OCI-LY1 (cell line): ENCODE measurements around the gene ARHGEF4.
"Not testable (repeated sequence)": the region's sequence is repeated elsewhere in the genome, so short reads cannot be mapped to it uniquely, and the experiment has no call there.

Experiments used
- H2AFZ ChIP-seq: fragments of 200-600 bp; sonication (generic), shearing (Covaris generic); 2 replicates; pipeline ENCODE4 v1.6.0; 2014; ENCODE audit warnings: antibody characterized with exemption, mild to moderate bottlenecking, low read length
- H3F3A ChIP-seq: fragments of 200-600 bp; sonication (generic), shearing (Covaris generic); 2 replicates; pipeline ENCODE4 v1.6.0; 2014; ENCODE audit warnings: mild to moderate bottlenecking, antibody characterized with exemption, low read length, moderate library complexity; ENCODE audit not compliant: insufficient read depth
- H3K27ac ChIP-seq: fragments of 200-600 bp; sonication (generic); 2 replicates; pipeline ENCODE4 v1.5.1; 2014; ENCODE audit warnings: low read length, mixed run types, mild to moderate bottlenecking, low read depth; ENCODE audit not compliant: poor library complexity, severe bottlenecking
- H3K27me3 ChIP-seq: fragments of 200-600 bp; sonication (generic); 2 replicates; pipeline ENCODE4 v1.6.0; 2014; ENCODE audit warnings: antibody characterized with exemption, mild to moderate bottlenecking, low read length, moderate library complexity; ENCODE audit not compliant: insufficient read depth
- H3K36me3 ChIP-seq: fragments of 200-600 bp; sonication (generic); 2 replicates; pipeline ENCODE4 v1.6.1; 2014; ENCODE audit warnings: mild to moderate bottlenecking, antibody characterized with exemption, low read length, moderate library complexity, mixed read lengths; ENCODE audit not compliant: insufficient read depth
- H3K4me1 ChIP-seq: fragments of 200-600 bp; sonication (generic); 2 replicates; pipeline ENCODE4 v1.5.1; 2014; ENCODE audit warnings: mild to moderate bottlenecking, low read length, moderate library complexity; ENCODE audit not compliant: insufficient read depth, severe bottlenecking
- H3K4me2 ChIP-seq: fragments of 200-600 bp; sonication (generic), shearing (Covaris generic); 2 replicates; pipeline ENCODE4 v1.6.1; 2014; ENCODE audit warnings: low read length
- H3K4me3 ChIP-seq: fragments of 200-600 bp; sonication (generic); 2 replicates; pipeline ENCODE4 v1.5.1; 2014; ENCODE audit warnings: low read length, low read depth, mild to moderate bottlenecking, mixed read lengths; ENCODE audit not compliant: poor library complexity, severe bottlenecking
- H3K79me2 ChIP-seq: fragments of 200-600 bp; shearing (Covaris generic); 2 replicates; pipeline ENCODE4 v1.6.1; 2016; ENCODE audit warnings: mixed run types, low read length, mixed read lengths; ENCODE audit not compliant: insufficient read depth
- H3K9ac ChIP-seq: fragments of 200-600 bp; sonication (generic), shearing (Covaris generic); 2 replicates; pipeline ENCODE4 v1.6.1; 2014; ENCODE audit warnings: mild to moderate bottlenecking, low read length, mixed read lengths
- H3K9me2 ChIP-seq: fragments of 200-600 bp; sonication (generic), shearing (Covaris generic); 2 replicates; pipeline ENCODE4 v1.6.1; 2014; ENCODE audit warnings: low read depth, mild to moderate bottlenecking, low read length, mixed read lengths
- H3K9me3 ChIP-seq: fragments of 200-600 bp; shearing (Covaris generic); 2 replicates; pipeline ENCODE4 v1.6.1; 2014; ENCODE audit warnings: low read length, mixed read lengths
- H4K20me1 ChIP-seq: fragments of 200-600 bp; sonication (generic), shearing (Covaris generic); 2 replicates; pipeline ENCODE4 v1.6.0; 2016; ENCODE audit warnings: mild to moderate bottlenecking, low read length; ENCODE audit not compliant: insufficient read depth
- EZH2 ChIP-seq: fragments of 200-600 bp; sonication (generic), shearing (Covaris generic); IDR thresholded peaks from 2 replicates; pipeline ENCODE4 v1.8.0; 2017; ENCODE audit warnings: borderline replicate concordance, mixed run types, mild to moderate bottlenecking, antibody characterized with exemption, low read length, moderate library complexity, mixed read lengths
- TF ChIP-seq, protein P1 (sequence below): fragments of 200-600 bp; sonication (generic), shearing (Covaris generic); IDR thresholded peaks from 2 replicates; pipeline ENCODE4 v1.5.1; 2017; ENCODE audit warnings: mild to moderate bottlenecking, antibody characterized with exemption, low read length, moderate library complexity, mixed read lengths

The ARHGEF4 gene

GRCh38 chr2:131075578-131075977 lies 238.9 kb downstream of the ARHGEF4 start:
- H3K27ac ChIP-seq, H3K4me3 ChIP-seq, H3K9ac ChIP-seq, H2AFZ ChIP-seq, H3K4me2 ChIP-seq, H3K9me2 ChIP-seq, H3F3A ChIP-seq, H3K4me1 ChIP-seq, H3K9me3 ChIP-seq, H4K20me1 ChIP-seq, H3K27me3 ChIP-seq: not testable (repeated sequence)
- peaks cover 92% of the 10 kb centered on the region for H3K36me3 ChIP-seq
- peaks cover 26% of the 10 kb centered on the region for H3K79me2 ChIP-seq

GRCh38 chr2:131076707-131077106 lies 240.0 kb downstream of the ARHGEF4 start:
- Histone ChIP-seq H3F3A (no peaks in the 10 kb centered on the region), H3K9ac (no peak overlapping the region), H3K4me3 (no peak overlapping the region), H3K9me2 (no peaks in the 10 kb centered on the region), H3K4me2 (no peak overlapping the region), H3K79me2 (peaks cover 26% of the 10 kb centered on the region), H2AFZ (no peak overlapping the region), H3K36me3 (peaks cover 92% of the 10 kb centered on the region), H3K4me1 (no peaks in the 10 kb centered on the region), H4K20me1 (0 out of 2 replicates have a peak, but pooled peaks cover 3% of the 10 kb centered on the region), H3K27ac (no peak overlapping the region), H3K27me3 (no peaks in the 10 kb centered on the region), H3K9me3 (no peaks in the 10 kb centered on the region)
- TF ChIP-seq EZH2: no peak
- TF ChIP-seq, protein P1, sequence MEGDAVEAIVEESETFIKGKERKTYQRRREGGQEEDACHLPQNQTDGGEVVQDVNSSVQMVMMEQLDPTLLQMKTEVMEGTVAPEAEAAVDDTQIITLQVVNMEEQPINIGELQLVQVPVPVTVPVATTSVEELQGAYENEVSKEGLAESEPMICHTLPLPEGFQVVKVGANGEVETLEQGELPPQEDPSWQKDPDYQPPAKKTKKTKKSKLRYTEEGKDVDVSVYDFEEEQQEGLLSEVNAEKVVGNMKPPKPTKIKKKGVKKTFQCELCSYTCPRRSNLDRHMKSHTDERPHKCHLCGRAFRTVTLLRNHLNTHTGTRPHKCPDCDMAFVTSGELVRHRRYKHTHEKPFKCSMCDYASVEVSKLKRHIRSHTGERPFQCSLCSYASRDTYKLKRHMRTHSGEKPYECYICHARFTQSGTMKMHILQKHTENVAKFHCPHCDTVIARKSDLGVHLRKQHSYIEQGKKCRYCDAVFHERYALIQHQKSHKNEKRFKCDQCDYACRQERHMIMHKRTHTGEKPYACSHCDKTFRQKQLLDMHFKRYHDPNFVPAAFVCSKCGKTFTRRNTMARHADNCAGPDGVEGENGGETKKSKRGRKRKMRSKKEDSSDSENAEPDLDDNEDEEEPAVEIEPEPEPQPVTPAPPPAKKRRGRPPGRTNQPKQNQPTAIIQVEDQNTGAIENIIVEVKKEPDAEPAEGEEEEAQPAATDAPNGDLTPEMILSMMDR: no peak

DNA sequence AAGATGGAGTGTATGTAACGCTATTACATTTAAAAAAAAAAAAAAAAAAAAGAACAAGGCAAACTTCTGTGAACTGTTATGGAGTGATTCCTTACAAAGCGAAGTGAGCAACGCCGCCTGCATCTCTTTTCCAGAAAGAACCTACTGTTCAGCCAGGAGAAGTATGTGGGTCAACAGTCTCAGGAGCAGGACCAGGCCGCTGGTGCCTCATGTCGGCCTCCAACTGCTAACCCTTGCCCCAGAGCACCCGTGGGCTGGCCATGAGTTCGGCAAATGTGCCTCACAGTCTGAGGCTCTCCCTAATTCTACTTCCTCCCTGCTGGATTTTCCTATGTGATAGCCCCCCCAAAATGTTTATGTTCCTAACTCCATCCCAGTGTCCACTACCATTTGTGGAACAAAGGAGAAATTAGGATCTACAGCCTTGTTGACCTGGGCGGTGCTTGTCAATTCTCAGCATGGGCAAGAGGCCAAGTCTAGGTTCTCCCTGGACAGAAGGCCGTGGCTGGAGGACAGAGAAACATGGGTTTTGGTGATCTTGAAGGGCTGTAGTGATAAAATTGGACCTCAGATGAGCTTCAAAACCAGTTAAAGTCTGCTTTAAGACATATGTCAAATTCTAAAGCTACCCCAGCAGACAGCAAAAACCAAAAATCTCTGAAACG lies 240.6 kb downstream of the ARHGEF4 start:
- Histone ChIP-seq H3F3A (no peaks in the 10 kb centered on the region), H3K4me1 (no peaks in the 10 kb centered on the region), H2AFZ (no peak overlapping the region), H4K20me1 (0 out of 2 replicates have a peak, but pooled peaks cover 3% of the 10 kb centered on the region), H3K9ac (no peak overlapping the region), H3K79me2 (peaks cover 26% of the 10 kb centered on the region), H3K4me2 (no peak overlapping the region), H3K9me2 (no peaks in the 10 kb centered on the region), H3K9me3 (no peaks in the 10 kb centered on the region), H3K36me3 (peaks cover 93% of the 10 kb centered on the region), H3K27me3 (no peaks in the 10 kb centered on the region), H3K4me3 (no peak overlapping the region), H3K27ac (no peak overlapping the region)
- TF ChIP-seq, protein P1: no peak
- TF ChIP-seq EZH2: no peak

GRCh38 chr2:131077966-131078365 lies 241.3 kb downstream of the ARHGEF4 start:
- no peaks in the 10 kb centered on the region for H3K27me3 ChIP-seq
- no peaks in the 10 kb centered on the region for H3F3A ChIP-seq
- H3K4me3 ChIP-seq: no peak overlapping the region
- peaks cover 94% of the 10 kb centered on the region for H3K36me3 ChIP-seq
- no peak overlapping the region for H3K9ac ChIP-seq
- H2AFZ ChIP-seq: no peak overlapping the region
- H3K4me2 ChIP-seq: no peak overlapping the region
- H3K9me2 ChIP-seq: no peaks in the 10 kb centered on the region
- H3K79me2 ChIP-seq: peaks cover 26% of the 10 kb centered on the region
- 0 out of 2 replicates have a peak, but pooled peaks cover 3% of the 10 kb centered on the region for H4K20me1 ChIP-seq
- no peak overlapping the region for H3K27ac ChIP-seq
- no peak for TF ChIP-seq EZH2
- TF ChIP-seq, protein P1: no peak
- no peaks in the 10 kb centered on the region for H3K9me3 ChIP-seq
- no peaks in the 10 kb centered on the region for H3K4me1 ChIP-seq

DNA sequence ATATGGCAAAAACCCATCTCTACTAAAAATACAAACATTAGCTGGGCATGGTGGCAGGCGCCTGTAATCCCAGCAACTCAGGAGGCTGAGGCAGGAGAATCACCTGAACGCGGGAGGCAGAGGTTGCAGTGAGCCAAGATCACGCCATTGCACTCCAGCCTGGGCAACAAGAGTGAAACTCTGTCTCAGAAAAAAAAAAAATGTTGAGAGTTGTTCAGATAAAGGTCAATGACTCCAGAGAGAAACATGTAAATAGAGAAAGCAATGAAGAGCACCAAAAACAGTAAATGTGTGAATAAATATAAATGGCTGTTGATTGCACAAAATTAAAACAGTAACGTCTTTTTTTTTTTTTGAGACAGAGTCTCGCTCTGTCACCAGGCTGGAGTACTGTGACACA lies 243.2 kb downstream of the ARHGEF4 start:
- not testable (repeated sequence) for H3K9me3 ChIP-seq, H3K27ac ChIP-seq, H3K9me2 ChIP-seq, H3K4me1 ChIP-seq, H3K9ac ChIP-seq, H3F3A ChIP-seq, H2AFZ ChIP-seq, H3K27me3 ChIP-seq, H4K20me1 ChIP-seq, H3K4me2 ChIP-seq, H3K4me3 ChIP-seq
- peaks cover 90% of the 10 kb centered on the region for H3K36me3 ChIP-seq
- H3K79me2 ChIP-seq: peaks cover 40% of the 10 kb centered on the region
